A549 treated with AZD9567 at 1 μM for 4 hours (cell line): Measurements from ENCODE around the gene IRAK1BP1. TPM values are rescaled to one million over a fixed set of nuclear protein-coding genes. Genes with fewer than 3 reads are reported as not detected.

Source experiments
- total RNA-seq: library from RNA; stranded (reverse); fragments of 200-300 nt; extraction: Qiagen RNA extraction; gene quantifications from 5 replicates; pipeline ENCODE4 v1.2.3, GENCODE V29; 2022; ENCODE audit not compliant: insufficient read depth

IRAK1BP1 gene
- total RNA-seq: 0.61 to 0.67 TPM (median 0.64 TPM) in 4 of 5 replicates, not detected in the other

GRCh38 chr6:78867370-78868040, at the start of gene IRAK1BP1:
Gene IRAK1BP1 (plus strand): TSS chr6:78867551. CDS start chr6:78867577, 26 bp downstream.

Other genes starting within 250 kb of the IRAK1BP1 start
- gene PHIP, start 210.7 kb downstream of the IRAK1BP1 start, total RNA-seq: 2.8 to 5.3 TPM (median 4.8 TPM) in 5 replicates